Breast epithelium (tissue), 3 donors: ENCODE results near the gene ARHGAP18.

Experiments
- POLR2AphosphoS5 ChIP-seq, 3 donors: sonication (generic); formaldehyde crosslinking; IDR thresholded peaks; one replicate each; pipeline ENCODE4 v1.6.1; 2017; ENCODE audit warnings: antibody characterized with exemption in 3 of 3
- TF ChIP-seq, protein P1 (sequence below), 3 donors: fragments of 450-650 bp; IDR thresholded peaks; one replicate each; pipeline ENCODE4 v1.5.1; 2016 to 2017; ENCODE audit warnings: antibody characterized with exemption in 3 of 3, mild to moderate bottlenecking in 3 of 3, moderate library complexity in 3 of 3

DNA sequence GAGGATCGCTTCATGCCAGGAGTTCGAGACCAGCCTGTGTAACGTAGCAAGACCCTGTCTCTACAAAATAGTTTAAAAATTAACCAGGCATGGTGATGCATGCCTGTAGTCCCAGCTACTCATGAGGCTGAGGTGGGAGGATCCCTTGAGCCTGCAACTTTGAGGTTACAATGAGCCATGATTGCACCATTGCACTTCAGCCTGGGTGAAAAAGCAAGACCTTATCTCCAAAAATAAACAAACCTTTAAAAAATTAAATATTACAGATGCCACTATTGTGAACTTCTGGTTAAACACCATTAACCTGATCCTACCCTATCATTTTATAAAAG, 116.8 kb downstream of the ARHGAP18 start:
- no peak for TF ChIP-seq POLR2AphosphoS5 (IDR thresholded peaks at IDR 0.05)
- TF ChIP-seq, protein P1, sequence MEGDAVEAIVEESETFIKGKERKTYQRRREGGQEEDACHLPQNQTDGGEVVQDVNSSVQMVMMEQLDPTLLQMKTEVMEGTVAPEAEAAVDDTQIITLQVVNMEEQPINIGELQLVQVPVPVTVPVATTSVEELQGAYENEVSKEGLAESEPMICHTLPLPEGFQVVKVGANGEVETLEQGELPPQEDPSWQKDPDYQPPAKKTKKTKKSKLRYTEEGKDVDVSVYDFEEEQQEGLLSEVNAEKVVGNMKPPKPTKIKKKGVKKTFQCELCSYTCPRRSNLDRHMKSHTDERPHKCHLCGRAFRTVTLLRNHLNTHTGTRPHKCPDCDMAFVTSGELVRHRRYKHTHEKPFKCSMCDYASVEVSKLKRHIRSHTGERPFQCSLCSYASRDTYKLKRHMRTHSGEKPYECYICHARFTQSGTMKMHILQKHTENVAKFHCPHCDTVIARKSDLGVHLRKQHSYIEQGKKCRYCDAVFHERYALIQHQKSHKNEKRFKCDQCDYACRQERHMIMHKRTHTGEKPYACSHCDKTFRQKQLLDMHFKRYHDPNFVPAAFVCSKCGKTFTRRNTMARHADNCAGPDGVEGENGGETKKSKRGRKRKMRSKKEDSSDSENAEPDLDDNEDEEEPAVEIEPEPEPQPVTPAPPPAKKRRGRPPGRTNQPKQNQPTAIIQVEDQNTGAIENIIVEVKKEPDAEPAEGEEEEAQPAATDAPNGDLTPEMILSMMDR (IDR thresholded peaks at IDR 0.05), result no peak
